IMR-90 (cell line): Measurements from ENCODE around the gene CTBP1. TPM values are rescaled to one million over a fixed set of nuclear protein-coding genes. Genes with fewer than 3 reads are reported as not detected.

ENCODE experiments used
- ATAC-seq: fragments of 200-7000 bp; cut with Tn5 transposase; 2 replicates; pipeline ENCODE4 v1.9.1; 2020; ENCODE audit warnings: low read depth, mild to moderate bottlenecking, moderate library complexity
- BruUV-seq: library from RNA; stranded (reverse); fragments of 400-500 nt; replicated peaks from 2 replicates; lab custom pipeline; 2021; lab: Mats Ljungman, UMichigan
- CTCF ChIA-PET: fragments of 300-600 bp; formaldehyde crosslinking; extraction: SDS; loops from one replicate; lab custom pipeline; 2021; ENCODE audit warnings: antibody characterized with exemption; lab: Yijun Ruan, JAX
- POLR2A ChIA-PET: fragments of 300-600 bp; sonication (Branson Sonifier 250); formaldehyde crosslinking; loops from one replicate; lab custom pipeline; 2022; ENCODE audit warnings: antibody characterized with exemption; ENCODE audit not compliant: unreplicated experiment; lab: Charles Lee
- DNase-seq: peaks from one replicate; pipeline ENCODE4 v3.0.0; 2013
- H2AFZ ChIP-seq: replicated peaks from 2 replicates; pipeline ENCODE3; 2013; ENCODE audit warnings: low read length, mild to moderate bottlenecking; ENCODE audit not compliant: poor library complexity
- H2AK5ac ChIP-seq: 2 replicates; pipeline ENCODE4 v1.6.1; 2013; ENCODE audit warnings: low read depth, low read length, inconsistent platforms
- H2AK9ac ChIP-seq: replicated peaks from 2 replicates; pipeline ENCODE3; 2013; ENCODE audit warnings: mild to moderate bottlenecking, low read depth, low read length, moderate library complexity; ENCODE audit not compliant: poor library complexity
- H2BK120ac ChIP-seq: 2 replicates; pipeline ENCODE4 v1.6.1; 2013; ENCODE audit warnings: low read depth, low read length, inconsistent platforms
- H2BK15ac ChIP-seq: 3 replicates; pipeline ENCODE4 v1.6.1; 2013; ENCODE audit warnings: low read depth, low read length, inconsistent platforms
- H2BK20ac ChIP-seq: 2 replicates; pipeline ENCODE4 v1.6.1; 2013; ENCODE audit warnings: low read depth, mild to moderate bottlenecking, inconsistent platforms, low read length, moderate library complexity
- H2BK5ac ChIP-seq: 2 replicates; pipeline ENCODE4 v1.6.1; 2013; ENCODE audit warnings: mild to moderate bottlenecking, low read depth, low read length, inconsistent platforms; ENCODE audit not compliant: poor library complexity, severe bottlenecking
- H3K14ac ChIP-seq: replicated peaks from 2 replicates; pipeline ENCODE4 v1.6.1; 2013; ENCODE audit warnings: low read depth, low read length, inconsistent platforms
- H3K18ac ChIP-seq: 2 replicates; pipeline ENCODE4 v1.6.1; 2013; ENCODE audit warnings: low read depth, low read length, control low read depth
- H3K23ac ChIP-seq: 2 replicates; pipeline ENCODE4 v1.6.1; 2013; ENCODE audit warnings: low read depth, low read length, inconsistent platforms
- H3K27ac ChIP-seq: 2 replicates; pipeline ENCODE4 v1.5.1; 2013; ENCODE audit warnings: mild to moderate bottlenecking, control low read depth, low read length; ENCODE audit not compliant: insufficient read depth
- H3K27me3 ChIP-seq: 2 replicates; pipeline ENCODE4 v1.6.1; 2013; ENCODE audit warnings: low read length; ENCODE audit not compliant: control insufficient read depth, insufficient read depth
- H3K36me3 ChIP-seq: 2 replicates; pipeline ENCODE4 v1.6.1; 2013; ENCODE audit warnings: low read length, mixed read lengths; ENCODE audit not compliant: control insufficient read depth, insufficient read depth
- H3K4ac ChIP-seq: 2 replicates; pipeline ENCODE4 v1.6.1; 2013; ENCODE audit warnings: low read depth, low read length, inconsistent platforms
- H3K4me1 ChIP-seq: 2 replicates; pipeline ENCODE4 v1.6.1; 2013; ENCODE audit warnings: low read length, mixed read lengths; ENCODE audit not compliant: control insufficient read depth, insufficient read depth
- H3K4me2 ChIP-seq: 2 replicates; pipeline ENCODE4 v1.6.1; 2013; ENCODE audit warnings: low read depth, mild to moderate bottlenecking, control low read depth, low read length, moderate library complexity
- H3K4me3 ChIP-seq: 2 replicates; pipeline ENCODE4 v1.5.1; 2013; ENCODE audit warnings: low read depth, mild to moderate bottlenecking, control low read depth, low read length, moderate library complexity; ENCODE audit not compliant: insufficient read depth
- H3K56ac ChIP-seq: 2 replicates; pipeline ENCODE4 v1.6.1; 2013; ENCODE audit warnings: low read length, inconsistent platforms; ENCODE audit not compliant: insufficient read depth; ENCODE audit errors: extremely low read depth
- H3K79me1 ChIP-seq, 2 experiments: 2 replicates each; pipeline ENCODE4 v1.6.1; 2013; ENCODE audit warnings: low read length in 2 of 2, inconsistent platforms in 1 of 2, low read depth in 1 of 2
- H3K9ac ChIP-seq: 2 replicates; pipeline ENCODE4 v1.6.1; 2013; ENCODE audit warnings: low read depth, low read length, control low read depth
- H3K9me1 ChIP-seq: 2 replicates; pipeline ENCODE4 v1.6.1; 2013; ENCODE audit warnings: low read length, inconsistent platforms; ENCODE audit not compliant: insufficient read depth
- H3K9me3 ChIP-seq: 2 replicates; pipeline ENCODE4 v1.6.1; 2013; ENCODE audit warnings: low read length; ENCODE audit not compliant: control insufficient read depth, insufficient read depth
- H4K20me1 ChIP-seq: 2 replicates; pipeline ENCODE4 v1.6.1; 2013; ENCODE audit warnings: low read length, inconsistent platforms; ENCODE audit not compliant: insufficient read depth
- H4K5ac ChIP-seq: 2 replicates; pipeline ENCODE4 v1.6.1; 2013; ENCODE audit warnings: mild to moderate bottlenecking, low read depth, low read length, control low read depth
- H4K8ac ChIP-seq, 2 experiments: 2 replicates each; pipeline ENCODE4 v1.6.1; 2013; ENCODE audit warnings: low read depth in 2 of 2, low read length in 2 of 2, control low read depth in 1 of 2, inconsistent platforms in 1 of 2
- H4K91ac ChIP-seq: 2 replicates; pipeline ENCODE4 v1.6.1; 2013; ENCODE audit warnings: low read depth, low read length, inconsistent platforms; ENCODE audit not compliant: insufficient read depth
- POLR2A ChIP-seq: IDR thresholded peaks from 2 replicates; pipeline ENCODE4 v1.6.1; 2012; ENCODE audit warnings: mild to moderate bottlenecking, low read depth, low read length
- WGBS, 2 experiments: methylation state at CpG; one replicate each; pipeline versions ENCODE4 v1.1.5 to v1.1.7; 2013; ENCODE audit warnings: missing lambda C conversion rate in 2 of 2; ENCODE audit not compliant: insufficient read length in 1 of 2; ENCODE audit errors: extremely low coverage in 2 of 2; 5-methylcytosine and 5-hydroxymethylcytosine counted together
- dilution Hi-C: fragments of 300-500 bp; cut with HindIII; formaldehyde crosslinking; loops from one replicate; pipeline ENCODE4 v1.14.3; 2018; ENCODE audit warnings: low sequenced_read_pairs; ENCODE audit not compliant: unreplicated experiment
- in situ Hi-C: fragments of 300-500 bp; cut with MboI; formaldehyde crosslinking; loops from 3 replicates; pipeline ENCODE4 v1.14.3; 2019; ENCODE audit warnings: low sequenced_read_pairs, inconsistent platforms, mixed read lengths
- intact Hi-C: fragments of 100-400 bp; cut with micrococcal nuclease; formaldehyde crosslinking; loops from 2 replicates; pipeline ENCODE4 v1.10.0; 2022
- polyA plus RNA-seq, 3 experiments: library from polyadenylated mRNA; depleted of rRNA; stranded (reverse); fragments of >200 nt; gene quantifications; 2 replicates each; pipeline ENCODE4 v1.2.3, GENCODE V29; 2012; ENCODE audit warnings: low replicate concordance in 1 of 3
- total RNA-seq: library from RNA; depleted of rRNA; stranded (reverse); fragments of >200 nt; gene quantifications from 2 replicates; pipeline ENCODE4 v1.2.3, GENCODE V29; 2012

CTBP1 gene
- total and polyA plus RNA-seq, 2 of the 4 experiments (the other 2 are of a cell fraction), result 147 to 212 TPM

- H2BK5ac ChIP-seq, result no peak overlapping the region
- DNase-seq (no peak), ATAC-seq (no peak)
- ChIA-PET CTCF (no interaction called here), POLR2A (no interaction called here)
- no peak overlapping the region for H2AK5ac ChIP-seq
- 94% methylated on average over 20 of the region's 30 CpGs; no CpG with 5 or more reads in 1 of the 2 experiments for WGBS, 2 experiments
- H3K36me3 ChIP-seq, result peaks cover 35% of the 10 kb centered on the region
- H3K56ac ChIP-seq, result no peak overlapping the region
- no peak overlapping the region for H2AK9ac ChIP-seq
- H4K91ac ChIP-seq, result no peak overlapping the region
- H4K5ac ChIP-seq, result no peak overlapping the region
- intact Hi-C loops (no loop called here), in situ Hi-C loops (no loop called here), dilution Hi-C loops (no loop called here)
- H3K4me2 ChIP-seq, result no peak overlapping the region
- H4K20me1 ChIP-seq, result peaks cover 93% of the 10 kb centered on the region
- no peak overlapping the region for H3K23ac ChIP-seq
- no peak for TF ChIP-seq POLR2A
- peaks cover 16% of the 10 kb centered on the region for H3K4me1 ChIP-seq
- no peaks in the 10 kb centered on the region for H3K27me3 ChIP-seq
- no peak overlapping the region for H3K27ac ChIP-seq
- H4K8ac ChIP-seq, result no peak overlapping the region
- H3K9ac ChIP-seq, result no peak overlapping the region
- no peak overlapping the region for H2BK15ac ChIP-seq
- peaks cover 34% of the 10 kb centered on the region for H3K9me1 ChIP-seq
- H3K14ac ChIP-seq, result no peak overlapping the region
- H3K18ac ChIP-seq, result no peak overlapping the region
- H3K79me1 ChIP-seq, result peaks cover 6 to 70% of the 10 kb centered on the region in 2 experiments; a peak in 3 of 4 replicates
- no peak overlapping the region for H2BK20ac ChIP-seq
- no TSS peak for BruUV-seq
- H2AFZ ChIP-seq, result no peak overlapping the region
- H3K4me3 ChIP-seq, result no peak overlapping the region
- H3K4ac ChIP-seq, result no peak overlapping the region
- H3K9me3 ChIP-seq, result no peaks in the 10 kb centered on the region
- no peak overlapping the region for H2BK120ac ChIP-seq
These were observed 6.2 kb downstream of the CTBP1 start for GRCh38 chr4:1242506-1243450.
